ENCODE results near the gene MRPL38. TPM values are rescaled to one million over a fixed set of nuclear protein-coding genes. Genes with fewer than 3 reads are reported as not detected.

Gene MRPL38
- total and polyA plus RNA-seq, 4 donors, result 47.8 to 105 (median 66.1) TPM

DNA sequence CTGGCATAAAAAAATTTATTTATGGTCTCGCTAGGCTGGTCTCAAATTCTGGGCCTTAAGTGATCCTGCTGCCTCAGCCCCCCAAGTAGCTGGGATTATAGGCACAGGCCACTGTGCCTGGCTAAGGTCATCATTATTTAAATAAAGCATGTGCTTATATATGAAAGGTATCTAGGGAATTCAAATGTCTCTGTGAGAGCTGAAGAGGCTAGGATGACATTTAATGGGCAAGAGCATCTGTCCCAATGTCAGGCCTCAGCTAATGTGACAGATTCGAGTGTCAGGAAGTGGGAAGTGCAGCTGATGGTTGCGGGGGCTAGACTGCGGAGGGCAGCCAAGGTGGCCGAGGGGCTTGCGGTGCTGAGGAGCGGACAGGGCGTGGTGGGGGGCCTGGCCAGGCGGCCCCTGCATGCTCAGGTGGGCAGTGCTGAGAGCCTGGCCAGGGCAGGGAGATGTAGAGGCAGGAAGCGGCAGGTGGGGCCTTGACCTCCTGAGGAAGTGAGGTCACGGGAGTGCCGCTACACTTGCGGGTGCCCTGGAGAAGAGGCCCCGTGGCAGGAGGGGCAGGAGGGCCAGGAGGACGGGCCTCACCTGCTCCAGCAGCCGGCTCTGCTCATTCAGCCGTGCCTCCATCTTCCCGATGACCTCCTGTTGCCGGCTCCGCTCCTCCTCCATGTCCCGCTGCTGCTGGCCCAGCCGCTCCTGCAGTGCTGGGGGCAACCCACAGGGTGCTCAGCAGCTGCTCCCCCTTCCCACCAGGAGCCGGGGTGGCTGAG is 12.6 kb upstream of the MRPL38 start:
- no peaks in the 10 kb centered on the region for H3K4me1 ChIP-seq (ENCODE audit: control insufficient read depth in 5 of 5, insufficient read depth in 5 of 5, low read length in 5 of 5)

DNA sequence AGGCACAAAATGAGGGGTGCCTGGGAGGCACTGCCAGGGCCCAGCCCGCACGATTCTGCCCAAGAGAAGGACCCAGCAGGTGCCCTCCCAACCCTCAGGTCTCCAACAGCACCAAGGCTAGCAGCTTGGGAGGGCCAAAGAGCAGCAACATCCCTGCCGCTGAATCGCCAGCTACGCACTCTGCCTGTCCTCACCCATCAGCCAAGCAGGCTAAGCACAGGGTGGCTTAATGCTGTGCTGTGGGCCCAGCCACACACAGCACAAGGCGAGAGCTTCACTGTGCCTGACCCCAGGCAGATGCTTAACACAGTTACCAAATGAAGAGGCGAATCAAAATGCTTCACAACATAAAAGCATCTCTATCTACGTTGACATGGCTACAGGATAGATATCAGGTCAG is 10.6 kb upstream of the MRPL38 start:
- DNase-seq, result no peak
- Histone ChIP-seq H3K27ac (ENCODE audit: low read depth in 1 of 2, low read length in 1 of 2) (no peak overlapping the region), H3K9me3 (ENCODE audit: control insufficient read depth in 4 of 4, insufficient read depth in 3 of 4, low read length in 3 of 4) (no peaks in the 10 kb centered on the region), H3K27me3 (ENCODE audit: control insufficient read depth in 3 of 3, insufficient read depth in 3 of 3, low read length in 2 of 3) (no peaks in the 10 kb centered on the region), H3K4me1 (ENCODE audit: control insufficient read depth in 5 of 5, insufficient read depth in 5 of 5, low read length in 5 of 5) (peaks cover 0 to 4% (median 0%) of the 10 kb centered on the region in 5 donors), H3K4me3 (no peak overlapping the region), H3K36me3 (ENCODE audit: control insufficient read depth in 4 of 4, insufficient read depth in 4 of 4, low read length in 4 of 4) (peaks cover 0 to 15% (median 2%) of the 10 kb centered on the region in 4 donors), H3K9ac (ENCODE audit: insufficient read depth in 1 of 2, low read length in 2 of 2) (no peak overlapping the region)
- 86 to 88% methylated on average over 8 of the region's 8 CpGs for WGBS, 2 donors
- TF ChIP-seq, protein P1, sequence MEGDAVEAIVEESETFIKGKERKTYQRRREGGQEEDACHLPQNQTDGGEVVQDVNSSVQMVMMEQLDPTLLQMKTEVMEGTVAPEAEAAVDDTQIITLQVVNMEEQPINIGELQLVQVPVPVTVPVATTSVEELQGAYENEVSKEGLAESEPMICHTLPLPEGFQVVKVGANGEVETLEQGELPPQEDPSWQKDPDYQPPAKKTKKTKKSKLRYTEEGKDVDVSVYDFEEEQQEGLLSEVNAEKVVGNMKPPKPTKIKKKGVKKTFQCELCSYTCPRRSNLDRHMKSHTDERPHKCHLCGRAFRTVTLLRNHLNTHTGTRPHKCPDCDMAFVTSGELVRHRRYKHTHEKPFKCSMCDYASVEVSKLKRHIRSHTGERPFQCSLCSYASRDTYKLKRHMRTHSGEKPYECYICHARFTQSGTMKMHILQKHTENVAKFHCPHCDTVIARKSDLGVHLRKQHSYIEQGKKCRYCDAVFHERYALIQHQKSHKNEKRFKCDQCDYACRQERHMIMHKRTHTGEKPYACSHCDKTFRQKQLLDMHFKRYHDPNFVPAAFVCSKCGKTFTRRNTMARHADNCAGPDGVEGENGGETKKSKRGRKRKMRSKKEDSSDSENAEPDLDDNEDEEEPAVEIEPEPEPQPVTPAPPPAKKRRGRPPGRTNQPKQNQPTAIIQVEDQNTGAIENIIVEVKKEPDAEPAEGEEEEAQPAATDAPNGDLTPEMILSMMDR (IDR thresholded peaks at IDR 0.05; ENCODE audit: control extremely low read depth, extremely low read depth), result no peak
- ATAC-seq (ENCODE audit: insufficient read depth, low FRiP score), result no peak

More for the DNA sequence above, 12.6 kb upstream of the MRPL38 start:
- no peak for DNase-seq
- no peak overlapping the region for H3K4me3 ChIP-seq
- H3K27me3 ChIP-seq (ENCODE audit: control insufficient read depth in 3 of 3, insufficient read depth in 3 of 3, low read length in 2 of 3), result no peaks in the 10 kb centered on the region
- TF ChIP-seq, protein P1 (IDR thresholded peaks at IDR 0.05; ENCODE audit: control extremely low read depth, extremely low read depth), result no peak
- WGBS, 2 donors, result 79 to 89% methylated on average over 19 to 22 of the region's 23 CpGs
- peaks cover 0 to 14% (median 2%) of the 10 kb centered on the region in 4 donors for H3K36me3 ChIP-seq (ENCODE audit: control insufficient read depth in 4 of 4, insufficient read depth in 4 of 4, low read length in 4 of 4)
- ATAC-seq (ENCODE audit: insufficient read depth, low FRiP score), result no peak
- H3K9ac ChIP-seq (ENCODE audit: insufficient read depth in 1 of 2, low read length in 2 of 2), result no peak overlapping the region
- no peaks in the 10 kb centered on the region for H3K9me3 ChIP-seq (ENCODE audit: control insufficient read depth in 4 of 4, insufficient read depth in 3 of 4, low read length in 3 of 4)
- no peak overlapping the region for H3K27ac ChIP-seq (ENCODE audit: low read depth in 1 of 2, low read length in 1 of 2)

DNA sequence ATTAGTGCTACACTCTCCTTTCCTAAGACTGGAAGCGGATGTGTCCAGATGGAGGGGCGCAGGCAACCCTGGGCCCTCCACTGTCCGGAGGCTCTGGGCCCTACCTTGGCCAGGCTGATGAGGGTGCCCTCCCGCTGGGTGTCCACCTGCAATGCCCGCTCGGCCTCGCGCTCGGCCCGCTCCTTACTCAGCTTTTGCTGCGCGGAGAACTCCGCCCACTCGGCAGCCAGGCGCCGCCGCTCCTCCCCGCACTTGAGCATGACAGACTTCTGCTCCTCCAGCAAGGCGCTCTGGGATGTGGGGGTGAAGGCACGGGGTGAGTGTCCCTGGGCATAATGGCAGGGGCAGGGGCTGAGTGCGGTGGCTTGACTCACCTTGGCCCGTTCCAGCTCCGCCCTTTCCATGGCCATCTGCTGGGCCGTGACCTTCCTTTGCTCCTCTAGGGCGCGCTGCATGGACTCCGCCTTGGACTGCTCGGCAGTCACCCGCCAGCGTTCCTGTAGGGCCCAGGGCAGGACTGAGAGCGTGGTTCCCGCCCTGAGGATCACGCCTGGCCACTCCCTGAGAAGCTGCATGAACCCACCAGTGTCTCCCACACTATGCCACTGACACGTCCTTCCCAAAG is 10.1 kb upstream of the MRPL38 start:
- WGBS, 2 donors, result 96% methylated on average over 32 to 34 of the region's 34 CpGs
- Histone ChIP-seq H3K36me3 (ENCODE audit: control insufficient read depth in 4 of 4, insufficient read depth in 4 of 4, low read length in 4 of 4) (peaks cover 0 to 15% (median 2%) of the 10 kb centered on the region in 4 donors), H3K4me1 (ENCODE audit: control insufficient read depth in 5 of 5, insufficient read depth in 5 of 5, low read length in 5 of 5) (peaks cover 0 to 4% (median 0%) of the 10 kb centered on the region in 5 donors), H3K9ac (ENCODE audit: insufficient read depth in 1 of 2, low read length in 2 of 2) (no peak overlapping the region), H3K27me3 (ENCODE audit: control insufficient read depth in 3 of 3, insufficient read depth in 3 of 3, low read length in 2 of 3) (no peaks in the 10 kb centered on the region), H3K4me3 (no peak overlapping the region), H3K27ac (ENCODE audit: low read depth in 1 of 2, low read length in 1 of 2) (no peak overlapping the region), H3K9me3 (ENCODE audit: control insufficient read depth in 4 of 4, insufficient read depth in 3 of 4, low read length in 3 of 4) (no peaks in the 10 kb centered on the region)
- TF ChIP-seq, protein P1 (IDR thresholded peaks at IDR 0.05; ENCODE audit: control extremely low read depth, extremely low read depth), result no peak
- ATAC-seq (ENCODE audit: insufficient read depth, low FRiP score), result no peak
- no peak for DNase-seq
